GM21390 (cell line): Measurements from ENCODE around the gene FOXK2.

Source experiments
- ATAC-seq: cut with Tn5 transposase; IDR thresholded peaks from one replicate; pipeline ENCODE4 v1.9.1; 2021; ENCODE audit not compliant: unreplicated experiment

FOXK2 gene

DNA sequence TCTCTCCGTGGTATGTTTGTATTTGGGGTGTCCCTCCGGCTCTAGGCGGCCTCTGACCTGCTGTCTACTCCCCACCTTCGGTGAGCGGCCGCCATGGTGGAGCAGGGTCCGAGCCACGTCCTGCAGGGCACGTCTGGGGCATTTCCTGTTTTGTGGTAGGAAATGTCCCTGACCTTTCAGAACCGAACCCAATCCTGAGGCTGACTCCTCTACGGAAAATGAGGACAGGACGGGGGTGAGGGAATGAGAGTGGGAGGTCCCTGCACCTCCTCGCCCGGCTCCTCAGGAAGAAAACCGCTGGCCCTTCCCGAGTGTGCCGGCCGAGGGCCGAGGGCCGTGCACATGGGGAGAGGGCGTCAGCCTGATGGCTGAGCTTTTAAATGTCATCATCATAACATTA is 83.0 kb downstream of the FOXK2 start:
- ATAC-seq = no peak

DNA sequence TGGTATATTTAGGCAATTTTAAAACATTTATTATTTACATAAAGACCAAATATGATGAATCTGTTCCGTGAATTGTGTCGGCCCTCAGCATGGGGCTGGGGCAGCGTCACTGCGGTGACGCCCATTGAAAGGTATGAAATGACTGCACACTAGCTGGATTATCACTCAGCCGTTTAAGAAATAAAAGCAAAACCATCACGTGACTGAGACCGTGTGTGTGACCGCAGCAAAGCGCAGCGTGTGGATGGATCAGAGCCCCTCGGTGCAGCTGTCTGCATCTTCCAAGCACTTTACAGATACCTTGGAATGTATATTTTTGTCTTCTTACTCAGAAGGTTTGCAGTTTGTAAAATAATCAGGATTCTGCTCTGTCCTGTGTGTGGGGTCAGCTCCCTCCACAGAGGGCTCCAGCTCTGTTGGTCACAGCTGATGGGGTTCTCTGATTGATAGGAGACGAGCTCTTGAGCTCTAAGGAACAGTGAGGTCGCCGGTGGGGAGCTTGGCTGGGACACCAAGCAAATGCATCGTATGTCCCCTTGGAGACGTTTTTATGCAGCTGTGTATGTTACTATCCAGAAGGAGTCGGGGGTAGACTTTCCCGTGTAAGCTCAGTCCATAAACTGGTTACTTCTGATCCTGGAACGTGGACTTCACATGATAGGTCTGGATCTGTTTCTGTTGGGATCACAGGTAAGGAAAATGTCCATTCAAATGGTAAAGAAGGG is 83.6 kb downstream of the FOXK2 start:
- no peak for ATAC-seq

DNA sequence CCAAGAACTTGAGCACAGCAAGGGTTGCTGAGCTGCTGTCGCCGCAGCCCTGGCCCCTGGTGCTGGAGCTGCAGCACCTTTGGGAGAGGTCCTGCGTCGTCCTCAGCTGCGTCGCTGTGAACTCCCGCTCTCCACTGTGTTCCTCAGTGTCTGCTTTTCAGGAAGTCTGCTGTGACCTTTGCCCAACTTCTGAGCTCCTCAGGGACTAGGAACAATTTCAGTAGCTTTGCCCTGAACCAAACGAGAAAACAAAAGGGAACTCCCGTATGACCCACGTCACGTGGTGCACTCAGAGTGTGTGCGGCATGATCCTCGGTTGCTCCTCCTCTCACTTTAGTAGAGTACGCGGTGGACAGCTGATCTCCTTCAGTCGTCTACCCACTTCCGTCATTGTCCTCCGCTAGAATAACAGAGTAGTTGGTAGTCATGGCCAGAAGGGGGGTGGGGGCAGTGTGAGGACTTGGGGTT is 84.5 kb downstream of the FOXK2 start:
- no peak for ATAC-seq

DNA sequence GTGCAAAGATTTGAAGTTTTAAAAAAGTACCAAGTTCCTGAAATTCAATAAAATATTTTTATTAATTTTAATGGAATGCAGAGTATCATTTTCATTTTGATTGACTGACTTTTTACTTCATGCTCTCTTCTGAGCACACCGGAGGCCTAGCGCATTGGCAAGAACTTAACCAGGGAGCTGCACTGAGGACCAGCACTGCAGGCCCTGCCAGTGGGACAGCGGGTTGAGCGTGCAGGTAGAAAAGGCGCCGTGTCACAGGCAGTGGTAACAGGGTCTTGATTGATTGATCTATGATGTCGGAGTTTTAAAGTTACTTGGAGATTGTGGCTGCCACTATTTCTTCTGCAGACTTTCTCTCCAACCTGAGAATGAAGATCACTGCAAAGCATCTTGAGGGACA is 85.0 kb downstream of the FOXK2 start:
- no peak for ATAC-seq

DNA sequence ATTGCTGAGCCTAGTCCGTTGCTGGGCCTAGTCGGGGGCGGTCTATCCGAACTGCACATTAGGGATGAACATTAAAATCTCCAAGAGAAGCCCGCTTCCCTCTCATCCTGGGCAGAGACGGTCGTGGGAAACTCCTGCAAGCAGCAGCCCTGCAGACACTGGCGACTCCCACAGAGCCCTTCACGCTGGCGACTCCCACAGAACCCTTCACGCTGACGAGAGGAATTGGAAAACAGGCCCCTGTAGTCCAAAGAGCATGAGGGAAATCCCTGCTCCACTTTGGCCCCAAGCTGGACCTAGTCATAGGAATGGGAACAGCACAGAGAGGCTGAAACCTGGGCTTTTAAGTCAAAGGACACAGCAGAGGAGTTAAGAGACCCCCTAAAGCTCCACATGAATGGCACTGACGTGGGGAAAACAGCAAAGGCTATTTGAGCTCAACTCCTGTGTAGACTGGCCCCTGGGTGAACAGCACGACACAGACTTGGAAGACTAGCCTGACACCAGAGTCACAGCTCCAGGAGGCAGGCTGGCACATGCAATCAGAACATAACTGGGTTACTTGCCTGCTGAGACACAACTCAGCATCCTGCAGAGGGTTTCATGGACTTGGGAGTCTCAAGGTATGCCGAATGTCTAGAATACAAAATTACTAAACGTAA is 86.5 kb downstream of the FOXK2 start:
- ATAC-seq = no peak

DNA sequence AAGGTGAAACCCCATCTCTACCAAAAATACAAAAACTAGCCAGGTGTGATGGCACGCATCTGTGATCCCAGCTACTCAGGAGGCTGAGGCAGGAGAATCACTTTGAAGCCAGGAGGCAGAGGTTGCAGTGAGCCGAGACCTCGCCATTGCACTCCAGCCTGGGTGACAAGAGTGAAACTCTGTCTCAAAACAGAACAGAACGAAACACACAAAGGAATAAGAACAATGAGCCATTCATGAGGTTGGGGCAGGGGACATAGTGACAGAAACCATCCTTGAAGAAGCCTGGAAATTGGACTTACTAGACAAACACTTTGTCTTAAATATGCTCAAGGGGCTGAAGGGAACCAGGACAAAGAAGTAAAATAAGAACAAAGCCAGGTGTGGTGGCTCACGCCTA is 89.3 kb downstream of the FOXK2 start:
- no peak for ATAC-seq

DNA sequence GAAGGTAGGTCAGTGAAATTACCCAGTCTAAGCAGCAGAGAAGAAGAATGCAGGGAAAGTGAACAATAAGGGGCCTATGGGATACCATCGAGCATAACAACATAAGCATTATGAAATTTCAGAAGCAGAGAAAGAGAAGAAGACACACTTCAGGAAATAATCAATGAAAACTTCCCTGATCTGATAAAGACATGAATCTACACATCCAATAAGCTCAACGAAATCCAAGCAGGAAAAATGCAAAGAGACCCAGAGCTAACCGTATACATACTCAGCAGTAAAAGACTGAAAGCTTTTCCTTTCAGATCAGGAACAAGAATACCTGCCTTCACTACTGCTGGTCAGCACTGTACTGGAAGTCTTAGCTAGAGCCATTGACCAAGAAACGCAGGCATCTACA is 90.1 kb downstream of the FOXK2 start:
- ATAC-seq = no peak

DNA sequence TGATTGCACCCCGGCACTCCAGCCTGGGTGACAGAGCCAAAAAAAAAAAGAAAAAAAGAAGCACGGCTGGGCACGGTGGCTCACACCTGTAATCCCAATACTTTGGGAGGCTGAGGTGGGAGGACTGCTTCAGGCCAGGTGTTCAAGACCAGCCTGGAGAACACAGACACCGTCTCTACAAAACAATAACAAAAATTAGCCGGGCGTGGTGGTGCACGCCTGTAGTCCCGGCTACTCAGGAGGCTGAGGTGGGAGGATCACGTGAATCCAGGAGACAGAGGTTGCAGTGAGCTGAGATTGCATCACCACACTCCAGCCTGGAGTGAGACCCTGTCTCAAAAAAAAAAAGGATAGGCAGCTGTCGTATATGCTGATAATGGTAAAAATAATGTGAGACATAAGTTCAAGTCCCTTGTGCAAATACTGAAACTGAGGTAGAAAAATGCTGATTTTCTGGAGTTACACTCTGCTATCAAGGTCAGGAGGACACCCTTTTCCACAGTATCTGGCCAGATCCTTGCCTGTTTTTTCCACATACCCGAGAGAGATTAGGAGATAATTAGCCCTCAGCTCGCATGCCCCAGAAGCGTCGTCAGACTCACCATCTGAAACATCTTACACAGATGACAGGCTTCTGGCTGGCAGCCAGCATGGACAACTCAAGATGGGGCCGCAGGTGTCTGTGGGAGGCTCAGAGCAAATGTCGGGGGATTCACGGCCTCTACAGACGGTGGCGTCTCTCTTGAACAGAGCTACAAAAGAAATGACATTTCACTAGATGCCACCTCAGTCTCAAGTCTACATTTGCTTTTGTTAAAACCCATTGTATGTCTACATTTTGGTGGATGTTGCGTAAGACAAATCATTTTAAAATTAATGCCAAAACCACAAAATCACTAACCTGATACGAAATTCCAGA is 91.9 kb downstream of the FOXK2 start:
- no peak for ATAC-seq

DNA sequence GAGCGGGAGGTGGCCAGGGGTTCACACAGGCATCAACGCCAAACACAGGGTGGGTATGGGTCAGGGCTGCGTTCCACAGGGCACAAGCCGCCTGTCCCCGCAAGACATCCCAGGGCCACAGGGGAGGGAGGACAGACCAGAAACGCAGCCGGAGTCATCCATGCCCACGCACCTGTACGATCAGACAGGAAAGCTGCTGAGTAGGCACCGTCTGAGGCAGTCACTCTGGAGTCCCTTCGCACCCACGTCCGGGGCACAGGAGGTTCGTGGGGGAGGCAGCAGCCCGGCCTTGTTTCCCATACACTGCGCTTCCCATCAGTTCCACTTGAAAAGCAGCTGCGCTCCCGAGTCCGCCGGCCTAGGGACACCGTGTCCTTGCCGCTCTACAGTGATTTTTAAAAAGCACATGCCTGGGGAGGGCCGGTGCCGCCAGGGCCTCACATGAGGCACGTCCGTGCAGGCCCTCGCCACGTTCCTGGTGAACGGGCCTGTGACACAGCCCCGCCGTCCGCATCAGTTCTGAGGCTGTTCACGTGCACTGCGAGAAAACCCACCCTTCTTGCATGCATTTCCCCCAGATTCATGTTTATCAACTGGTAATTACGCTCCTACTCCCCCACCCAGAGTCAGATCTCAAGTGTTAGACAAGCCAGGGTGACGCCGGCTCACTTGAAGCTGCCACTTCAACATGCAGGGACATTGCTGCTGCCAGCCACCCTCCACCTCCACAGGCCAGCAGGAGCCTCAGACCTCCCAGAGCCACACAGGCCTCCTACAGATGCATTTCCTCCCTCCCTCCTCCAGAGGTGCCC is 94.0 kb downstream of the FOXK2 start:
- no peak for ATAC-seq

DNA sequence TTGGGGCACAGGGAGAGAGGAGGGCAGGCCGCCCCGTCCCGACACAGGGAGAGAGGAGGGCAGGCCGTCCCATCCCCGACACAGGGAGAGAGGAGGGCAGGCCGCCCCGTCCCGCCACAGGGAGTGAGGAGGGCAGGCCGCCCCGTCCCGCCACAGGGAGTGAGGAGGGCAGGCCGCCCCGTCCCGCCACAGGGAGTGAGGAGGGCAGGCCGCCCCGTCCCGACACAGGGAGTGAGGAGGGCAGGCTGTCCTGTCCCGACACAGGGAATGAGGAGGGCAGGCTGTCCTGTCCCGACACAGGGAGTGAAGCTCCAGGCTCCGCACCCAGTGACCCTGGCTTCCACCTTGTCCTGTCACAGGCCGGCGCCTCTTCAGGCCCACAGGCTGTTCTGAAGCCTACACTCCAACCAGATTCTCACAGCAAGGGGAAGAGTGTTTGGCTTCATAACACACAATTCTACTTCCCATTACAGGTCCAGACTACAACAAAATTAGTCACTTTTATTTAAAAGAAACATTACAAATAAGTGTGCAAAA is 94.6 kb downstream of the FOXK2 start:
- ATAC-seq = no peak

DNA sequence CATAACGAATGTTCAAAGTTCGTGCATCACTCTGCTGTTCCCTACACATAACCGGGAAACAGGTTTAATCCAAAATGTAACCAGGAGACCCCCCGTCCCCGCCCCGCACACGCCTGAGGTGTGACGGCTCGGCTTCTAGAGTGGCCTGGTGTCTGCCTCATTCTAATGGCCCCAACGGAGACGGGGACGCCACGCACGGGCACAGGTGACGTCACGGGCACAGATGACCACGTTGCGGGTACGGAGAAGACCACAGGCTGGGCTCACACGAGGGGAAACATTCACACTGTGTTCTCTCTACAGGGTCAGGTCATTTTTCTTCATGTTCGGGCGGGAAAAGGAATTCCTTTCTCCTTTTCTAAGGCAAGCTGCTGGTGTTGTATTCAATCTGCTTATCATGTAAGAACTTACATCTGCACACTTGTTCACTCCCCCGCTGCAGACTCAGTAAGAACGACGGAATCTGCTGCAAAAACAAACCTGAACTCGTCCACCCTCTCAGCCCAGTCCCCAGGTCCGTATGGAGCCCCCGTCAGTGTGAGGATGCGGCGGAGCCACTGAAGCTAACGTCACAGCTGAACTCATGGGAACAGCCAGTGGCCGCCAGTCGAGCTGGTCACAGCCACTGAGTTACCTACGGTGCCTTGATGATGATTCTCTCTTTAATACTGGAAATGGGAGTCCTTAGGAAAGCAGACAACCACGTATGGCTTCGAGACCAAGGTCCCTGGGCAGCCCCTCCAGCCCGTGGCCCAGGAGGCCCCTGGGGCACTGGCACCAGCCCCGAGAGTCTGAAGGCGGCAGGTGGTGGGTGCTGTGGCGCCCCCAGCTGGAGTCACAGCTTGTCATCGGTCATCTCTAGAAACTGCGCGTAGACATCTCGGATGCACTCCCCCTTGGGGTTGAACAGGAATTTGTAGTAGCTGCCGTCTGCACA is 95.8 kb downstream of the FOXK2 start:
- no peak for ATAC-seq

DNA sequence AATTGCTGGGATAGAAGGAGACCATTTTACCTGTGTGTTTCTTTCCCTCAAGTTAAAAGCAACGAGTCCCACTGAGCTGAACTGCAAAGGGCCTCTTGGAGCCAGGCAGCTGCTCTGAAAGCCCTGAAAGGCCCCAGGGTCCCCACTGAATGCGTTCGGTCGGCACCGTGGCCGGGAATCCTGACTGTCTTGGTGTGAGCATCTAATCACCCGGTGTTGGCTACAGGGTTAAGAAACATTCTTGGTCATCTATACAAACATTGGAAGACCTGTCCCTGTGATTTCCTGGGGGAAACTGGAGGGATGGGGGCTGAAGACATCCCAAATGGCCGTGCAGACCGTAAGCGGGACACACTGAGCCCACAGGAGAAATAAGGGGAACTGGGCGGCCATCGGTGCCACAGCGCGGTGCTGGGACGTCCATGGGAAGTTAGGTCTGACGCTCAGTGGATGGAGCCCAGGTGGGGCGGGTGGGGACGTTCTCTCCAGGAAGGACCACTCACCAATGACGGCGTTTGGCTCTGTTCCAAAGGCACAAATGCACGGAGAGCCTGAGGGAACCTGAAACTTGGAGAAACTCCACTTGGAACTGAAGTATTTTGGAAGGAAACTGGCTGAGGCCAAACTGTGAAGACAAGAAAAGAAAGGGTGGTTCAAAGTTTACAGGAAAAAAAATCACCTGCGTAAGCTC is 96.6 kb downstream of the FOXK2 start:
- ATAC-seq = no peak

DNA sequence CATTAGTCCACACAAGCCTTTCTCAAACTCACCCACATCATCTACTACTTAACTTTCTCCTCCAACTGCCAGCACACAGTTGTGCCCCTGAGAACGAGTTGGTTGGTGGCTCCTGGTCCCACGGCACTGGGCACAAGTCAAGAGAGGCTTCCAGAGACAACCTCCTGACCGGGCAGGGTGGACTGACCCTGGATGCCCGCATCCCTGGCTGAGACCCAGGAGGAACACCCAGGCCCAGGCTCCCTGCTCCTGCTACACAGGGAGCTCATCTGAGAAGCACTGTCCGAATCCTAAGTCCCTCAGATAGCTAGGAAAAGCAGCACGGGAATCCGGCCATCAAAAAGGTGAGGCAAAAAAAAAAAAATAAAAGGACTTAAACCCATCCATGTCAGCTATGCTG is 99.7 kb downstream of the FOXK2 start:
- no peak for ATAC-seq

DNA sequence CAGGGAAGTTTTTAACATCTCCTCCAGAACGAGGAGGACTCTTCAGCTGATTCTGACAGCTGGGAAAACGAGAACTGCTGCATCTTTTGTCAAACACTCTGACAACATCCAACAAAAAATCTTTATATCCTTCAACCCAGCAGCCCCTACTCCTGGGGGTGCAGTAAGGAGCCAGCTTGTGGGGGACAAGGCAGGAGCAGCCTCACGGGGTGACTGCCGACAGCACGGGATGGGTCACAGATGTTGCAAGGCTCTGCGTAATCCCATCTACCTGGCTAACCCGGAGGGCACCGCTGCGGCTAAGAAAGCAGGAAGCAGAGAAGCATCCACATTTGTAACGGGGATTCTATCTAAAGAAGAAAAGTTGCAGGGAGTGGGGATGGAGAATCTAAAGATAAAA is 100.1 kb downstream of the FOXK2 start:
- no peak for ATAC-seq

DNA sequence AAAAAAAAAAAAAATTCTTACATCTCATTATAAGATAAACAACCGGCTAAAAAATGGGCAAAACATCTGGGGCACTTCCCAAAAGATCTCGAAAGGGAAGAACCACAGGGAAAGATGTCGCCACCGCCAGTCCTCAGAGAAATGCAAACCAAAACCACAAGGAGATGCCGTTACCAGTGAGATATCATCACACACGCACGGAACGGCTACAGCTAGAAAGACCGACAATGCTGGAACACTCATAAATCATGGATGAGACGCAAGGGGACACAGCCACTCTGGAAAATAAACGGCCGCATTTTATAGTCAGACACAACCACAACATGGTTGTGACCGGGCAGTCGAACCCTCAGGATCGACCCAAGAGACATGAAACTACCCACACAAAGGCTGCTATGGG is 104.2 kb downstream of the FOXK2 start:
- no peak for ATAC-seq

DNA sequence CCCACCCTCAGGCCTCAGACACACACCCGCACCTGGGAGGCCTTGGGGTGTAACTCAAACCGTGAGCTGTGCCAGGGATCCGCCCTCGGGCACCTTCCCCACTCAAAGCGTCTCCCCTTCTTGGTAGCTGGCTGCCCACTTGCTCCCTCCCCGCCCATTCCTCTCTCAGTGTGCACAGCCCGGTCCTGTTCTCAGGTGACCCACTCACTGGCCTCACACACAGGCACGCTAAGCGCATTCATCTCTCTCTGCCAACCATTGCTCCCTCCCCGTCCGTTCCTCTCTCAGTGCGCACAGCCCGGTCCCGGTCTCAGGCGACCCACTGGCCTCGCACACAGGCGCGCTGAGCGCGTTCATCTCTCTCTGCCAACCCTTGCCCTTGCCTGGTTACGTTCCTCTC is 107.9 kb downstream of the FOXK2 start:
- no peak for ATAC-seq

DNA sequence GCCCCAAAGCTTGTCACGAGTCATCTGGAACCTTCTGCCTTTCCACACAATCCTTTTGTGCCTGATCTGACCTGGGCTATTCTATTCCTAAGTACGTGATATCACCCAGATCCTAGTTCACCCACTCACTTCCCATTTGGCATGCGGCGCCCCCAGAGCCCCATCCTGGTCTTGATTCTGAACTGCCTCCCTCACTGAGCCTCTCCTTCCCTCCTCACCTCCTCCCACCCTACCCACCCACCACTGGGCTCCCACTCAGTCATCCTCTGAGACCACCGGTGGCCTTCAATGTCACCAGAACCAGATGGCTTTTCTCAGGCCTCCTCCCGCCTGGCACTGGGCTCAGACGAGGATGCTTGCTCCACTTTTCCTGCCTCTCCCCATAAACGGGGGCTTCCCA is 110.2 kb downstream of the FOXK2 start:
- ATAC-seq = no peak

DNA sequence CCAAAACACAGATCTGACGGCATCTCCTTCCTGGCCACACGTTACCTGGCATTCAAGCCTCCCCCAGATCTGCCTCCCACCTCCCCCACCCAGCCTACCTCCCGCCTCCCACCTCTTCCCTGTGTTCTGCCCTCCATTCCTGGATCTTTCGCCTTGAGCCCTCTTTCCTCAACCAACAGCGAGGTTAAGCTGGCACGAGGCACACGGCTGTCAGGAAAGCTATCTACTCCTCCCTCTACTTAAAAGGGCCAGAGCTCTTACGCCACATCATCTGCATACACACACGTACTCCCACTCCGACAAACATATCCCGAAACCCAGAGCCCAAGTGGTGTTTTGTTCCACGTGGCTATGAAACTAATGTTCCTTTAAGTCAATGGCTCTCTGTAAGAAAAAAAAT is 110.7 kb downstream of the FOXK2 start:
- no peak for ATAC-seq

DNA sequence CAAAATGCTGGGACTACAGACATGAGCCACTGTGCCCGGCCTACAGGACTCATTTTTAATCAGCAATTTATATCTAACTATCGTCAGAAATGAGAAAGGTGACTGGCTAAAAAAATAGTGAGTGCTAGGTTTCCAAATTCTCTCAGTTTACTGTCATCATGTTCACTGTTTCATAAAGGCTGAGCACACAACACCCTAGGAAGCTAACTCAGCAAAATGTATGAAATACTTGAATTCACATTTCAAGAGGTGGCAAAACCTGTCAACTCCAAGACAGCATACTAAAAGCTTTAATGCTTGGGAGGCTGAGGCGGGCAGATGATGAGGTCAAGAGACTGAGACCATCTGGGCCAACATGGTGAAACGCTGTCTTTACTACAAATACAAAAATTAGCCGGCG is 112.0 kb downstream of the FOXK2 start:
- no peak for ATAC-seq
